ENCODE data around the gene MICALL2.

Gene MICALL2

GRCh38 chr7:1413936-1414639, 45.2 kb downstream of the MICALL2 start:
- DNase-seq (ENCODE audit: low read depth), result no peak
- in situ Hi-C loops (cut with HindIII; ENCODE audit: low sequenced_read_pairs), result no loop called here
- H3K4me3 ChIP-seq (ENCODE audit: low read depth, low read length), result no peak overlapping the region
- TF ChIP-seq CTCF (IDR thresholded peaks at IDR 0.05; ENCODE audit: low read depth, low read length, missing control alignments), result no peak

GRCh38 chr7:1412322-1413261, 46.7 kb downstream of the MICALL2 start:
- peak; percentile 68 for TF ChIP-seq CTCF (IDR thresholded peaks at IDR 0.05; ENCODE audit: low read depth, low read length, missing control alignments)
- no peak overlapping the region for H3K4me3 ChIP-seq (ENCODE audit: low read depth, low read length)
- in situ Hi-C loops (cut with HindIII; ENCODE audit: low sequenced_read_pairs), result no loop called here
- peak; percentile 51 for DNase-seq (ENCODE audit: low read depth)

GRCh38 chr7:1411414-1411813, 47.9 kb downstream of the MICALL2 start:
- in situ Hi-C loops (cut with HindIII; ENCODE audit: low sequenced_read_pairs), result no loop called here
- no peak for TF ChIP-seq CTCF (IDR thresholded peaks at IDR 0.05; ENCODE audit: low read depth, low read length, missing control alignments)
- DNase-seq (ENCODE audit: low read depth), result no peak
- H3K4me3 ChIP-seq (ENCODE audit: low read depth, low read length), result no peak overlapping the region

- in situ Hi-C loops (cut with HindIII; ENCODE audit: low sequenced_read_pairs), result no loop called here
Observed at GRCh38 chr7:1410992-1411391, 48.3 kb downstream of the MICALL2 start.

GRCh38 chr7:1409555-1409954, 49.7 kb downstream of the MICALL2 start:
- no peak for TF ChIP-seq CTCF (IDR thresholded peaks at IDR 0.05; ENCODE audit: low read depth, low read length, missing control alignments)
- DNase-seq (ENCODE audit: low read depth), result no peak
- in situ Hi-C loops (cut with HindIII; ENCODE audit: low sequenced_read_pairs), result no loop called here
- H3K4me3 ChIP-seq (ENCODE audit: low read depth, low read length), result no peak overlapping the region

More at GRCh38 chr7:1410992-1411391, 48.3 kb downstream of the MICALL2 start:
- no peak for TF ChIP-seq CTCF (IDR thresholded peaks at IDR 0.05; ENCODE audit: low read depth, low read length, missing control alignments)
- no peak for DNase-seq (ENCODE audit: low read depth)
- H3K4me3 ChIP-seq (ENCODE audit: low read depth, low read length), result no peak overlapping the region

GRCh38 chr7:1408466-1408865, 50.8 kb downstream of the MICALL2 start:
- in situ Hi-C loops (cut with HindIII; ENCODE audit: low sequenced_read_pairs), result no loop called here
- H3K4me3 ChIP-seq (ENCODE audit: low read depth, low read length), result no peak overlapping the region
- DNase-seq (ENCODE audit: low read depth), result no peak
- no peak for TF ChIP-seq CTCF (IDR thresholded peaks at IDR 0.05; ENCODE audit: low read depth, low read length, missing control alignments)

Measured in astrocyte of the cerebellum (primary cell).